GM18868 (cell line): ENCODE results near the gene MDM4.

Source experiments
- ATAC-seq: cut with Tn5 transposase; IDR thresholded peaks from one replicate; pipeline ENCODE4 v1.9.1; 2021; ENCODE audit warnings: mild to moderate bottlenecking, moderate library complexity; ENCODE audit not compliant: unreplicated experiment

MDM4 gene

GRCh38 chr1:204487256-204487615, 29.0 kb upstream of the MDM4 start:
- ATAC-seq: no peak

GRCh38 chr1:204491655-204492054, 24.6 kb upstream of the MDM4 start:
- no peak for ATAC-seq

GRCh38 chr1:204493145-204493983, 22.8 kb upstream of the MDM4 start:
- ATAC-seq: no peak

GRCh38 chr1:204493984-204494280, 22.3 kb upstream of the MDM4 start:
- ATAC-seq: peak; percentile 27

GRCh38 chr1:204494281-204495077, 21.7 kb upstream of the MDM4 start, which contains the start of gene PIK3C2B:
Gene PIK3C2B (minus strand): TSS chr1:204494805. CDS start chr1:204469802, 25,003 bp downstream.
- ATAC-seq: peak; percentile 78

GRCh38 chr1:204495078-204495753, 21.0 kb upstream of the MDM4 start:
- peak; percentile 36 for ATAC-seq

- no peak for ATAC-seq
Observed at GRCh38 chr1:204495777-204496176, 20.4 kb upstream of the MDM4 start.

- ATAC-seq: no peak
Observed at GRCh38 chr1:204498981-204499380, 17.2 kb upstream of the MDM4 start.

GRCh38 chr1:204499511-204500468, 16.4 kb upstream of the MDM4 start:
- ATAC-seq: no peak

- ATAC-seq: no peak
Observed at GRCh38 chr1:204502241-204502640, 14.0 kb upstream of the MDM4 start.

- no peak for ATAC-seq
Observed at GRCh38 chr1:204503122-204503912, 12.9 kb upstream of the MDM4 start.

- no peak for ATAC-seq
Observed at GRCh38 chr1:204503913-204504519, 12.2 kb upstream of the MDM4 start.

GRCh38 chr1:204505674-204506200, 10.5 kb upstream of the MDM4 start:
- ATAC-seq: no peak

GRCh38 chr1:204506201-204506968, 9.8 kb upstream of the MDM4 start:
- peak; percentile 75 for ATAC-seq

GRCh38 chr1:204506969-204507316, 9.3 kb upstream of the MDM4 start:
- peak; percentile 59 for ATAC-seq

- ATAC-seq: no peak
Observed at GRCh38 chr1:204507317-204508105, 8.7 kb upstream of the MDM4 start.

GRCh38 chr1:204509186-204509635, 7.0 kb upstream of the MDM4 start:
- no peak for ATAC-seq
